DMS53 (cell line): ENCODE results near the gene IL20RB.
"Not testable (repeated sequence)": the region's sequence is repeated elsewhere in the genome, so short reads cannot be mapped to it uniquely, and the experiment has no call there.

Source experiments
- DNase-seq: peaks from one replicate; lab custom pipeline; 2025; lab: John Stamatoyannopoulos, UW

IL20RB gene

GRCh38 chr3:136987398-136987980 is 29.7 kb downstream of the IL20RB start:
- DNase-seq, result not testable (repeated sequence)

- no peak for DNase-seq
These were observed 30.9 kb downstream of the IL20RB start for GRCh38 chr3:136988651-136989050.

- DNase-seq, result no peak
These were observed 32.2 kb downstream of the IL20RB start for GRCh38 chr3:136989781-136990524.

- no peak for DNase-seq
These were observed 33.0 kb downstream of the IL20RB start for GRCh38 chr3:136990826-136991225.

DNA sequence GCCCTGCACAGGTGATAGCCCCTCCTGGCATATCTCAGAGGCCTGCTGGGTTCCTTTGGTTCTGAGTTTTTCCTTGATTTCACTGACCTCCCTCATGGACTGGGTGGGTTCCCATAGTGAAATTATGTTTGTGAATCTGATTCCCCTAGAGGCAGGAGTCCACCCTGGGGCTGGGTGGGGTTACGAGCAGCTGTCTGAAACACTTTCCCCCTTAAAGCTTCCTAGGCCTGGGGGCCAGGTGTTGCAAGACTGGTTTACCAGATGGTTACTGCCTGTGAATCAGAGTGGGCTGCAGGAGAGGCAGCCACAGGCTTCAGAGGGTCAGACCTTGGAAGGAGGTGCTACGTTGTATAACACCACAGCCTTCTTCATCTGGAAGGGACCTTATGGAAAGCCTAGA is 34.3 kb downstream of the IL20RB start:
- DNase-seq, result no peak

DNA sequence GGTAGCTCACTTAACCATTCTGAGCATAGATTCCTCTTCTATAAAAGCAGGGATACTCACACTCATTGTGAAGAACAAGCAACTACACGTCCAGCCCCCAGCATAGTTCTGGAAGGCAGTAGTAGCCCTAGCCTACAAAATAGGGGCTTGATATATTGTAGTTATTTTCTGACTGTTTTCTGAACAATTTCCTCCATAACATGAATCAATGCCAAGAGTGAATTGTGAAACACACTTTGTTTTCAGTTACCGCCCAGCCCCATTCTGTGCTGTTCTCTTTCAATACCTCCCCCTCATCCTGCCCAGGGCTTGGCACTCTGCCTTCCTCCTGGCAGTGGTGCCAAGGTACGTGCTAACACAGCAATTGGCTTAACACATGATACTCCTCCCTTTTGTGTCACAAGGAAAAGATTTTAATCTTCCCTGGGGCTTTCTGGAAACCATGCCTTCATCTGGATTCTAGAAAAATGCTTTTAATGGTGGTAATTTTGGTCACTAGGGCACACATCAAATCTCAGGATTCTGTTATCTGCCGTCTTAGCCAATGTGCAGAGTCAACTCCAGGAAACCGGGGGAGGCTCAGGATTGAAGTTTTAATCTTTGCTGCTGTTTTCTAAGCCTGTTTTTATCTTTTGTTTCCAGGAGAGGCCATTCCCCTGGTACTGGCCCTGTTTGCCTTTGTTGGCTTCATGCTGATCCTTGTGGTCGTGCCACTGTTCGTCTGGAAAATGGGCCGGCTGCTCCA is 37.2 kb downstream of the IL20RB start:
- no peak for DNase-seq

GRCh38 chr3:136995652-136996051 is 37.9 kb downstream of the IL20RB start:
- DNase-seq, result no peak

GRCh38 chr3:137000039-137000438 is 42.3 kb downstream of the IL20RB start:
- DNase-seq, result no peak

- not testable (repeated sequence) for DNase-seq
These were observed 49.6 kb downstream of the IL20RB start for GRCh38 chr3:137007376-137007775.

DNA sequence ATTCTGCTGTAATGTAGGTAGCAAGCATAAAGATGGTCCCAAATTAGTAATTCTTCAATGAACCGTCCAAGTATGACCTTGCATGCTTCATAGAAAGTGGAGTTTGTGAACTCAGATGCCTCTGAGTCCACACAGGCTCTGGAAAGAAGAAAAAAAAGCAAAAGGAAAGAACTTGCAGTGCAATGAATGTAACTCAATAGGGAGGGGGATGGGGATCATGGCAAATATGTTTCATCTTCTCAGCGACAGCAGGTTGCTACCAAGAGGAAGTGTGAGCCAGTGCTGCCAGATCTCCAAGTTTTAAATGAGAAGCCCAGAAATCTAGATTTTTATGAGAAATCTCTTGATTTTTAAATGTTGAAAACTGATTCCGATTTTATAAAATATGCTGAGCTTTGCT is 50.3 kb downstream of the IL20RB start:
- no peak for DNase-seq

- no peak for DNase-seq
These were observed 51.2 kb downstream of the IL20RB start for GRCh38 chr3:137008976-137009375.

DNA sequence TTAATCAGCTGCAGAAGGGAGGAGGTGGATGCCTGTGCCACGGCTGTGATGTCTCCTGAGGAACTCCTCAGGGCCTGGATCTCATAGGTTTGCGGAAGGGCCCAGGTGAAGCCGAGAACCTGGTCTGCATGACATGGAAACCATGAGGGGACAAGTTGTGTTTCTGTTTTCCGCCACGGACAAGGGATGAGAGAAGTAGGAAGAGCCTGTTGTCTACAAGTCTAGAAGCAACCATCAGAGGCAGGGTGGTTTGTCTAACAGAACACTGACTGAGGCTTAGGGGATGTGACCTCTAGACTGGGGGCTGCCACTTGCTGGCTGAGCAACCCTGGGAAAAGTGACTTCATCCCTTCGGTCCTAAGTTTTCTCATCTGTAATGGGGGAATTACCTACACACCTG is 52.4 kb downstream of the IL20RB start:
- no peak for DNase-seq

- DNase-seq, result no peak
These were observed 53.4 kb downstream of the IL20RB start for GRCh38 chr3:137011153-137011552.

GRCh38 chr3:137012097-137012501 is 54.3 kb downstream of the IL20RB start:
- DNase-seq, result no peak

- DNase-seq, result peak; percentile 85
These were observed 56.3 kb downstream of the IL20RB start for GRCh38 chr3:137013951-137014688.

- DNase-seq, result not testable (repeated sequence)
These were observed 59.5 kb downstream of the IL20RB start for GRCh38 chr3:137017316-137017715.

- no peak for DNase-seq
These were observed 62.5 kb downstream of the IL20RB start for GRCh38 chr3:137020315-137020714.

- no peak for DNase-seq
These were observed 63.1 kb downstream of the IL20RB start for GRCh38 chr3:137020888-137021287.

- no peak for DNase-seq
These were observed 66.6 kb downstream of the IL20RB start for GRCh38 chr3:137024348-137024747.

DNA sequence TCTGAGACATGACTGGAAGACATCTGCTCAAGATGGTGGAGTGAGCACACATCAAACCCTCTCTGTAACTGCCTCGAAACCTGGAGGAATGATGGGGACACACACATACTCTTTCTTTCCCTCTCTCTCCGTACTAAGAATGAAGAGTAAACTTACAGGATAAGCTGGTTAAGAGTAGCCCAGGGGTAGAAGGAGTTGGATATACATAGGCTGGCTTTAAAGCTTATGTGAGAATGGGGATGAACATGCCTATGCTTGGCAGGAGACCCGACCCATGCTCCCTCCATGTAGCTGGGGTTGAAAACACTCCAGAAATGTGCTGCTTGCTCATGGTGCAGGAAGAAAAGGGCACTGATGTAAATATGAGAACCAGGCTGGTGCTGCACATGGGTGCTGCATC is 68.9 kb downstream of the IL20RB start:
- no peak for DNase-seq

DNA sequence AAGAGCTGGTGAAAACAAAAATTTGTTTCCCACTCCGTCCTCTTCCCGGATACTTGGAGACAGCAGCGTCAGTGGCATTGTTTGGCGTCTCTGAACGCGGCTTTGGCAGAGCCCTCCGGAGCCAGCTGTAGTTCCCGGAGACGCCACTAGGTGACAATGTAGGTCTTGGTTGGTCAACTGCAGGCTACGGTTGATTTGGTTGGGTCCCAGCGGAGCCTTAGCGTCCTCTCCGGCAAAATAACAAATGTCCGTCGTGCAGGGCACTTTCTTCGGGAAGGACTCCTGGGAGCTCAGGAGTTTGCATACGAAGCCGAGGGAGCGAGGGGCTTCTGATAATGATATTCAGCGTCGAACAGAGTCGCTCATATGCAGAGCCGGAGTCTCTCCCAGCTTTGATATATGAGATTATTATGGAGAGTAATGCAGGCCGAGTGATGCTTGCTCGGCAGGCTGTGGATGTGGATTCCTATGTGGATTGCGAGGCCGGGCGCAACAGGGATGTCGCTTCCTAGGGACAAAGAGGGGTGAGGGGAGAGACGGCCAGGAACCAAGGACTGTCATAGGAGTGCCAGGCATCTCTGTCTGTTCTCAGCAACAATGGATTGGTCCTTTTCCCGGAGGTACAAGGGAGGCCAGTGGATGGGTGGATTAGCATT is 74.8 kb downstream of the IL20RB start:
- peak; percentile 83 for DNase-seq

DNA sequence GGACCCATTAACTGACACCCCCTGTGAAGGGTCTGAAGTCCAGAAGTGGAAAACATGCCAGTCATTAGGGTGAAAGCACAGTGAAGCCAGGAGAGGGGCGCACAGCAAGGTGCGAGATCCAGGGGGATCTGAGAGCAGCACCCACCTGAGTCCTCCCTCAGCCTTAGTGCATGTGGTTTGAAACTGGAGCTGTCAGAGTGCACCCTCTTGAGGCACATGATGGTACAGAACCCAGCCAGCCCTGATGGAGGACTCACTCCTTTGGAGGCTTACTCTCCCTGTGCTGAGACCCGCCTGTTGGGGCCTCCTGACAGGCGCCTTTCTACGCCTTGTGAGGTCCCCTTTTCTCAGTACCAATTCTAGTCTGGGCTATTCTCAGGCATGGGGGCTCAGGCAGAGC is 77.8 kb downstream of the IL20RB start:
- DNase-seq, result peak; percentile 5
